IMR-90 (cell line): ENCODE measurements around the gene FSTL5. TPM values are rescaled to one million over a fixed set of nuclear protein-coding genes. Genes with fewer than 3 reads are reported as not detected.

Source experiments
- ATAC-seq: fragments of 200-7000 bp; cut with Tn5 transposase; 2 replicates; pipeline ENCODE4 v1.9.1; 2020; ENCODE audit warnings: low read depth, mild to moderate bottlenecking, moderate library complexity
- BruUV-seq: library from RNA; stranded (reverse); fragments of 400-500 nt; replicated peaks from 2 replicates; lab custom pipeline; 2021; lab: Mats Ljungman, UMichigan
- CTCF ChIA-PET: fragments of 300-600 bp; formaldehyde crosslinking; extraction: SDS; loops from one replicate; lab custom pipeline; 2021; ENCODE audit warnings: antibody characterized with exemption; lab: Yijun Ruan, JAX
- POLR2A ChIA-PET: fragments of 300-600 bp; sonication (Branson Sonifier 250); formaldehyde crosslinking; loops from one replicate; lab custom pipeline; 2022; ENCODE audit warnings: antibody characterized with exemption; ENCODE audit not compliant: unreplicated experiment; lab: Charles Lee
- DNase-seq: peaks from one replicate; pipeline ENCODE4 v3.0.0; 2013
- H2AFZ ChIP-seq: replicated peaks from 2 replicates; pipeline ENCODE3; 2013; ENCODE audit warnings: low read length, mild to moderate bottlenecking; ENCODE audit not compliant: poor library complexity
- H2AK5ac ChIP-seq: 2 replicates; pipeline ENCODE4 v1.6.1; 2013; ENCODE audit warnings: low read depth, low read length, inconsistent platforms
- H2AK9ac ChIP-seq: replicated peaks from 2 replicates; pipeline ENCODE3; 2013; ENCODE audit warnings: mild to moderate bottlenecking, low read depth, low read length, moderate library complexity; ENCODE audit not compliant: poor library complexity
- H2BK120ac ChIP-seq: 2 replicates; pipeline ENCODE4 v1.6.1; 2013; ENCODE audit warnings: low read depth, low read length, inconsistent platforms
- H2BK15ac ChIP-seq: 3 replicates; pipeline ENCODE4 v1.6.1; 2013; ENCODE audit warnings: low read depth, low read length, inconsistent platforms
- H2BK20ac ChIP-seq: 2 replicates; pipeline ENCODE4 v1.6.1; 2013; ENCODE audit warnings: low read depth, mild to moderate bottlenecking, inconsistent platforms, low read length, moderate library complexity
- H2BK5ac ChIP-seq: 2 replicates; pipeline ENCODE4 v1.6.1; 2013; ENCODE audit warnings: mild to moderate bottlenecking, low read depth, low read length, inconsistent platforms; ENCODE audit not compliant: poor library complexity, severe bottlenecking
- H3K14ac ChIP-seq: replicated peaks from 2 replicates; pipeline ENCODE4 v1.6.1; 2013; ENCODE audit warnings: low read depth, low read length, inconsistent platforms
- H3K18ac ChIP-seq: 2 replicates; pipeline ENCODE4 v1.6.1; 2013; ENCODE audit warnings: low read depth, low read length, control low read depth
- H3K23ac ChIP-seq: 2 replicates; pipeline ENCODE4 v1.6.1; 2013; ENCODE audit warnings: low read depth, low read length, inconsistent platforms
- H3K27ac ChIP-seq: 2 replicates; pipeline ENCODE4 v1.5.1; 2013; ENCODE audit warnings: mild to moderate bottlenecking, control low read depth, low read length; ENCODE audit not compliant: insufficient read depth
- H3K27me3 ChIP-seq: 2 replicates; pipeline ENCODE4 v1.6.1; 2013; ENCODE audit warnings: low read length; ENCODE audit not compliant: control insufficient read depth, insufficient read depth
- H3K36me3 ChIP-seq: 2 replicates; pipeline ENCODE4 v1.6.1; 2013; ENCODE audit warnings: low read length, mixed read lengths; ENCODE audit not compliant: control insufficient read depth, insufficient read depth
- H3K4ac ChIP-seq: 2 replicates; pipeline ENCODE4 v1.6.1; 2013; ENCODE audit warnings: low read depth, low read length, inconsistent platforms
- H3K4me1 ChIP-seq: 2 replicates; pipeline ENCODE4 v1.6.1; 2013; ENCODE audit warnings: low read length, mixed read lengths; ENCODE audit not compliant: control insufficient read depth, insufficient read depth
- H3K4me2 ChIP-seq: 2 replicates; pipeline ENCODE4 v1.6.1; 2013; ENCODE audit warnings: low read depth, mild to moderate bottlenecking, control low read depth, low read length, moderate library complexity
- H3K4me3 ChIP-seq: 2 replicates; pipeline ENCODE4 v1.5.1; 2013; ENCODE audit warnings: low read depth, mild to moderate bottlenecking, control low read depth, low read length, moderate library complexity; ENCODE audit not compliant: insufficient read depth
- H3K56ac ChIP-seq: 2 replicates; pipeline ENCODE4 v1.6.1; 2013; ENCODE audit warnings: low read length, inconsistent platforms; ENCODE audit not compliant: insufficient read depth; ENCODE audit errors: extremely low read depth
- H3K79me1 ChIP-seq, 2 experiments: 2 replicates each; pipeline ENCODE4 v1.6.1; 2013; ENCODE audit warnings: low read length in 2 of 2, inconsistent platforms in 1 of 2, low read depth in 1 of 2
- H3K9ac ChIP-seq: 2 replicates; pipeline ENCODE4 v1.6.1; 2013; ENCODE audit warnings: low read depth, low read length, control low read depth
- H3K9me1 ChIP-seq: 2 replicates; pipeline ENCODE4 v1.6.1; 2013; ENCODE audit warnings: low read length, inconsistent platforms; ENCODE audit not compliant: insufficient read depth
- H3K9me3 ChIP-seq: 2 replicates; pipeline ENCODE4 v1.6.1; 2013; ENCODE audit warnings: low read length; ENCODE audit not compliant: control insufficient read depth, insufficient read depth
- H4K20me1 ChIP-seq: 2 replicates; pipeline ENCODE4 v1.6.1; 2013; ENCODE audit warnings: low read length, inconsistent platforms; ENCODE audit not compliant: insufficient read depth
- H4K5ac ChIP-seq: 2 replicates; pipeline ENCODE4 v1.6.1; 2013; ENCODE audit warnings: mild to moderate bottlenecking, low read depth, low read length, control low read depth
- H4K8ac ChIP-seq, 2 experiments: 2 replicates each; pipeline ENCODE4 v1.6.1; 2013; ENCODE audit warnings: low read depth in 2 of 2, low read length in 2 of 2, control low read depth in 1 of 2, inconsistent platforms in 1 of 2
- H4K91ac ChIP-seq: 2 replicates; pipeline ENCODE4 v1.6.1; 2013; ENCODE audit warnings: low read depth, low read length, inconsistent platforms; ENCODE audit not compliant: insufficient read depth
- CEBPB ChIP-seq: IDR thresholded peaks from 2 replicates; pipeline ENCODE4 v1.6.1; 2012; ENCODE audit warnings: low read depth, low read length, improper control_type of control experiment
- CTCF ChIP-seq: conservative IDR thresholded peaks from 2 replicates; pipeline ENCODE4 v1.5.1; 2012; ENCODE audit warnings: mild to moderate bottlenecking, low read depth, low read length, improper control_type of control experiment
- ELK1 ChIP-seq: fragments of 150-350 bp; IDR thresholded peaks from 2 replicates; pipeline ENCODE4 v1.6.1; 2016; ENCODE audit warnings: low read depth, mild to moderate bottlenecking, low read length, moderate library complexity, borderline replicate concordance
- FOS ChIP-seq: fragments of 150-350 bp; IDR thresholded peaks from 2 replicates; pipeline ENCODE4 v1.6.1; 2016; ENCODE audit warnings: low read depth, low read length
- MAFK ChIP-seq: IDR thresholded peaks from 2 replicates; pipeline ENCODE4 v1.6.1; 2012; ENCODE audit warnings: low read depth, low read length, improper control_type of control experiment
- MAZ ChIP-seq: IDR thresholded peaks from 2 replicates; pipeline ENCODE4 v1.6.1; 2012; ENCODE audit warnings: low read depth, mild to moderate bottlenecking, low read length, improper control_type of control experiment, moderate library complexity, borderline replicate concordance
- POLR2A ChIP-seq: IDR thresholded peaks from 2 replicates; pipeline ENCODE4 v1.6.1; 2012; ENCODE audit warnings: mild to moderate bottlenecking, low read depth, low read length
- RCOR1 ChIP-seq: IDR thresholded peaks from 2 replicates; pipeline ENCODE4 v1.6.1; 2012; ENCODE audit warnings: mild to moderate bottlenecking, low read length, improper control_type of control experiment; ENCODE audit not compliant: insufficient replicate concordance
- SMC3 ChIP-seq: fragments of 150-350 bp; IDR thresholded peaks from 2 replicates; pipeline ENCODE4 v1.6.1; 2016; ENCODE audit warnings: low read depth, mild to moderate bottlenecking, antibody characterized with exemption, low read length, moderate library complexity
- USF2 ChIP-seq: fragments of 150-350 bp; IDR thresholded peaks from 2 replicates; pipeline ENCODE4 v1.6.1; 2017; ENCODE audit warnings: mild to moderate bottlenecking, antibody characterized with exemption, low read length, low read depth
- WGBS, 2 experiments: methylation state at CpG; one replicate each; pipeline versions ENCODE4 v1.1.5 to v1.1.7; 2013; ENCODE audit warnings: missing lambda C conversion rate in 2 of 2; ENCODE audit not compliant: insufficient read length in 1 of 2; ENCODE audit errors: extremely low coverage in 2 of 2; 5-methylcytosine and 5-hydroxymethylcytosine counted together
- dilution Hi-C: fragments of 300-500 bp; cut with HindIII; formaldehyde crosslinking; loops from one replicate; pipeline ENCODE4 v1.14.3; 2018; ENCODE audit warnings: low sequenced_read_pairs; ENCODE audit not compliant: unreplicated experiment
- in situ Hi-C: fragments of 300-500 bp; cut with MboI; formaldehyde crosslinking; loops from 3 replicates; pipeline ENCODE4 v1.14.3; 2019; ENCODE audit warnings: low sequenced_read_pairs, inconsistent platforms, mixed read lengths
- intact Hi-C: fragments of 100-400 bp; cut with micrococcal nuclease; formaldehyde crosslinking; loops from 2 replicates; pipeline ENCODE4 v1.10.0; 2022
- polyA plus RNA-seq, 3 experiments: library from polyadenylated mRNA; depleted of rRNA; stranded (reverse); fragments of >200 nt; gene quantifications; 2 replicates each; pipeline ENCODE4 v1.2.3, GENCODE V29; 2012; ENCODE audit warnings: low replicate concordance in 1 of 3
- total RNA-seq: library from RNA; depleted of rRNA; stranded (reverse); fragments of >200 nt; gene quantifications from 2 replicates; pipeline ENCODE4 v1.2.3, GENCODE V29; 2012

The FSTL5 gene
- total and polyA plus RNA-seq, 2 of the 4 experiments (the other 2 are of a cell fraction), result under 0.01 TPM; not detected in 1

GRCh38 chr4:162151850-162152249, 11.9 kb downstream of the FSTL5 start:
- dilution Hi-C loops, result no loop called here
- ChIA-PET CTCF (no interaction called here), POLR2A (no interaction called here)
- in situ Hi-C loops, result no loop called here
- Histone ChIP-seq H2AK9ac (no peak overlapping the region), H2BK5ac (no peak overlapping the region), H4K91ac (no peak overlapping the region), H2BK15ac (no peak overlapping the region), H3K27me3 (no peaks in the 10 kb centered on the region), H3K9ac (no peak overlapping the region), H3K4ac (no peak overlapping the region), H3K4me3 (no peak overlapping the region), H3K23ac (no peak overlapping the region), H2BK120ac (no peak overlapping the region), H3K14ac (no peak overlapping the region), H2AK5ac (no peak overlapping the region), H2BK20ac (no peak overlapping the region), H4K5ac (no peak overlapping the region), H2AFZ (no peak overlapping the region), H3K36me3 (no peaks in the 10 kb centered on the region), H3K9me3 (no peaks in the 10 kb centered on the region; the same call in 1 of the 2 replicates), H3K4me2 (no peak overlapping the region), H3K79me1 (no peaks in the 10 kb centered on the region), H3K27ac (no peak overlapping the region), H4K20me1 (no peaks in the 10 kb centered on the region), H3K18ac (no peak overlapping the region), H4K8ac (no peak overlapping the region), H3K56ac (no peak overlapping the region), H3K4me1 (no peaks in the 10 kb centered on the region), H3K9me1 (no peaks in the 10 kb centered on the region)
- DNase-seq (no peak), ATAC-seq (no peak)
- BruUV-seq, result no TSS peak
- TF ChIP-seq CEBPB, result no peak
- no peak for TF ChIP-seq ELK1
- TF ChIP-seq USF2, result no peak
- no peak for TF ChIP-seq MAFK
- no peak for TF ChIP-seq MAZ
- TF ChIP-seq FOS, result no peak
- TF ChIP-seq CTCF, result no peak
- TF ChIP-seq SMC3, result no peak
- TF ChIP-seq RCOR1, result no peak
- TF ChIP-seq POLR2A, result no peak
- intact Hi-C loops, result no loop called here
- no CpG with 5 or more reads among the region's 4 CpGs for whole genome bisulfite sequencing, 2 experiments
